ENCODE measurements around the gene MESP1.

MESP1 gene

DNA sequence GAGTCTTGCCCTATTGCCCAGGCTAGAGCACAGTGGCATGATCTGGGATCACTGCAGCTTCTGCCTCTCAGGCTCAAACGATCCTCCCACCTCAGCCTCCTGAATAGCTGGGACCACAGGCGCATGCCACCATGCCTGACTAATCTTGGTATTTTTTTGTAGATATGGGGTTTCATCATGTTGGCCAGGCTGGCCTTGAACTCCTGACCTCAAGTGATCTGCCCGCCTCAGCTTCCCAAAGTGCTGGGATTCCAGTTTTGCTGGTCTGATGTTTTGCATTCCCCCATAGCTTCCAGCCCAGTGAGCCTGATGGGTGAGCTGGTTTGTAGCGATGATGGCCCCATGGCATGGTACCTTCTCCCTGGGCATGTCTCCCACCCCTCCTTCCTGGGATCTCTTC lies 4.7 kb upstream of the MESP1 start:
- no peak for FAIRE-seq

- no peak for FAIRE-seq
Observed at GRCh38 chr15:89754361-89755154, 3.5 kb upstream of the MESP1 start.

DNA sequence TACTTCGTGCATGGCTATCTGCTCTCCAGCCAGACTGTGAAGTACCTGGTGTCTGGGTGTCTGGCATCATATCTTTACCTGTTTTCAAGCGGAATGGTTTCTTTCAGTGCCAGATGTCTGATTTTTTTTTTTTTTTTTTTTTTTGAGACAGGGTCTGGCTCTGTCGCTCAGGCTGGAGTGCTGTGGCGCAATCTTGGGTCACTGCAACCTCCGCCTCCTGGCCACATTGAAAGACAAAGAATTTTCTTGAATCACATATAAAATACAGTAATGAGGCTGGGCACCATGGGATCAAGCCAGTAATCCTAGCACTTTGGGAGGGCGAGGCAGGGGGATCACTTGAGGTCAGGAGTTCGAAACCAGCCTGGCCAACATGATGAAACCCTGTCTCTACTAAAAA lies 2.8 kb upstream of the MESP1 start:
- no peak for FAIRE-seq

- FAIRE-seq = no peak
Observed at GRCh38 chr15:89751748-89752147, 699 bp upstream of the MESP1 start.

- no peak for FAIRE-seq
Observed at GRCh38 chr15:89749951-89750559, 994 bp downstream of the MESP1 start.

- FAIRE-seq = no peak
Observed at GRCh38 chr15:89749526-89749925, 1.5 kb downstream of the MESP1 start.

DNA sequence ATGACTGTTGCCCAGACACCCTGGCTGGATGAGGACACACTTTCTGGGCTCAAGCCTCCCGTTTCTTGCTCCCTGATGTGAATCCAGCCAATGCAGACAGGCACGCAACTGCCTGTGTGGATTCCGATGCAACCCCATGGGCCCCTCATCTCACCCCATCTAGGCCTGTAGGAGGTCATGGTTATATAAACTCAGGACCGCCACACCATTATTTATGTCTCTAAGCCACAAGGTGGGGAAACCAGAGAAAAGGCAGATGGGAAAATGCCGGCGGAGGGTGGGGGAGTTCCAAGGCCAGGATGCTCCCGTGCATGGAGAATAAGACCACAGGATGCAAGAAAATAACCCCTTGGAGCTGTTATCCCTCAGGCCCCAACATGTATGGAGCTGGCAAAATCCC lies 2.0 kb downstream of the MESP1 start:
- FAIRE-seq = no peak

GRCh38 chr15:89747708-89748682 lies 3.1 kb downstream of the MESP1 start:
- no peak for FAIRE-seq

GRCh38 chr15:89746386-89746780 lies 4.7 kb downstream of the MESP1 start:
- no peak for FAIRE-seq

DNA sequence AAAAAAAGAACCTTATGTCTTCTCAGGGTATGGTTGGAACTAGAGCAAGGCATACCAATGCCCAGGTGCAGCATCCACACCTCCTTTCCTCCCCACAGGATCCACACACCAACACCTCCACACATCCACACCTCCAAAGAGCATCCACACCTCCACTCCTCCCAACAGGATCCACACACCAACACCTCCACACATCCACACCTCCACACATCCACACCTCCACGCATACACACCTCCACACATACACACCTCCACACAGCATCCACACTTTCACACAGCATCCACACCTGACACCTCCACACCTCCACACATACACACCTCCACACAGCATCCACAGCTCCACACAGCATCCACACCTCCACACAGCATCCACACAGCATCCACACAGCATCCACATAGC lies 5.3 kb downstream of the MESP1 start:
- FAIRE-seq = no peak

DNA sequence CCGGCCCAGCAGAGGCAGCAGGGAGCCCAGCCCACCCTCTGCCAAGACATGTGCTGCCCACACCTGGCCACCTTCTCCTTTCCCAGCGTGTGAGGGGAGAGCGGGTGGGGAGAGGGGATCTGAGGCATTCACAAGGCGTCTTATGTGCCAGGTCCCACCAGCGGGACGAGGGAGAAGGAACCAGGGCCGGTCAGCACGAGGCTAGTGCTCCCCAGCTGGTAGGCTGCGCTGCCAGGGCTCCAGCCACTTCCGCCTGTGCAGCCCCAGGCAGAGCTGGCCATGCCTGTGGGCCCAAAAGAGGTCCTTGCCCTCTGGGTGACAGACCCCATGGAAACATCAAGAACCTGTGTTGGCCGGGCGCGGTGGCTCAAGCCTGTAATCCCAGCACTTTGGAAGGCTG lies 5.9 kb downstream of the MESP1 start:
- no peak for FAIRE-seq

DNA sequence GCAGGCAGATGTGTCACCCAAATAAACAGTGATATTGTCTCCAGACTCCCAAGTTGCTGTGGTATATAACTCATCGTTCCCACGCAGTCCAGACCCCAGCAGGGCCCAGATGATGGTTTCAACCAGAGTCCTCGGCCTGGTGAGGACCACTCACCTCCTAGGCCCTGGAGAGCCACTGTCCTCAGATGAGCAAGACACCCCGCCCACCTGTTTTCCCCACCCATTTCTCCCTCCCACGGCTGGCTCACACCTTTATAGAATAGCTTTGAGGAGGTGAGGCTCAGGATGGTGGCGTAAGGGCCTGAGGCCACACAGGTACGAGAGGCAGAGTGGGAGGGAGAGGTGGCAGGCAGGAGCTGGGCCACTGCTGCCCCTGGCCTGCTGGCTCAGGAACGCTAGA lies 7.5 kb downstream of the MESP1 start:
- FAIRE-seq = no peak

DNA sequence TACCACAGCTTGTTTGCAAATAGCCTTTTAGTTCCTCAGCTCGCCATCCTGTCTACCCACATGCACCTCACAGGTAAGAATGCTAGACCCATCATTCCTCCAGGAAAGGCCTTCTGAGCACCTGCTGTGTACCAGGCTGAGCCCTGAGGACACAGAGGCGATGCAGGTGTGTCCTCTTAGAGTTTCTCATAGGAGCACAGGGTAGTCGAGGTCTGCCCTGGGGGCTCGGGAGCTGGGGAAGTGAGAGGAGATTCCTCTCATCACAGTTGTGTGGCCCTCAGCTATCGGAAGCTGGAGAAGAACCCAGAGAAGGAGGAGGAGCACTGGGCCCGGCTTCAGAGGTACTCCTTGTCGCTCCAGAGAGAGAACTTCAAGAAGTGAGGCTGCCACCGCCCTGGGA lies 8.0 kb downstream of the MESP1 start:
- FAIRE-seq = no peak

GRCh38 chr15:89740137-89740536 lies 10.9 kb downstream of the MESP1 start:
- FAIRE-seq = peak; percentile 9

- FAIRE-seq = no peak
Observed at GRCh38 chr15:89735773-89736172, 15.3 kb downstream of the MESP1 start.

DNA sequence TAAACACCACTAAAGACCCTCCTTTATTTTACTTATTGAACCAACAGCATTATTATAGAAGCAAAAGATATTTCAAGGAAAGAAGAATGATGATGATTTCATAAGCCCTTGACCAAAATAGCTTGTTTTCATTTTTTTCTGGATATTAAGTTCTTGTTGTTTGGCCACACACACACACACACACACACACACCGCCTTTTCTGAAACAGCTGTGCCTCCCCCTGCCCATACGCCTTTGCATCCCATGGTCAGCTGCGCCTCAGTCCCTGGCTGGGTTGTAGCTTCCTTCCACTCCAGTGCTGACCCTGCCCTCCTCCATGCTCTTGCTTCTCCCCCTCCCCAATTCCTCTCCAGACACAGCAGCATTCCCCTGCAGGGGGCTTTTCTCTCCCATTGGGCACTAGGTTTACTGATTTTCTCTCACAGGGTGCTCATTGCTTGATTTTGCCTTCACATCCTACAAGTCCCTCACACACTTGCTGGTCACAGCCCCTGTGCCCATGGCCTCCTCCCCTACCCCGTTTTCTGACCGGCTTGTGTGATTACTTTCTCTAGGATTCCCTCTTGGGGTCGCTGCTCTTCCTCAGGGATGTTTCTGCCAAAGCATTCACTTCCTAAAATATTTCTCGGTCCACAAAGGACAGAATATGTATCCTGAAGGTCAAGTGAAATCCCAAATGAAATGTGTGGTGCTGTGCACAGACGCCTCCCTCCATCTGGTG lies 18.4 kb downstream of the MESP1 start:
- no peak for FAIRE-seq

GRCh38 chr15:89731275-89731674 lies 19.8 kb downstream of the MESP1 start:
- no peak for FAIRE-seq

GRCh38 chr15:89728254-89728653 lies 22.8 kb downstream of the MESP1 start:
- no peak for FAIRE-seq

GRCh38 chr15:89725064-89725463 lies 26.0 kb downstream of the MESP1 start:
- no peak for FAIRE-seq

DNA sequence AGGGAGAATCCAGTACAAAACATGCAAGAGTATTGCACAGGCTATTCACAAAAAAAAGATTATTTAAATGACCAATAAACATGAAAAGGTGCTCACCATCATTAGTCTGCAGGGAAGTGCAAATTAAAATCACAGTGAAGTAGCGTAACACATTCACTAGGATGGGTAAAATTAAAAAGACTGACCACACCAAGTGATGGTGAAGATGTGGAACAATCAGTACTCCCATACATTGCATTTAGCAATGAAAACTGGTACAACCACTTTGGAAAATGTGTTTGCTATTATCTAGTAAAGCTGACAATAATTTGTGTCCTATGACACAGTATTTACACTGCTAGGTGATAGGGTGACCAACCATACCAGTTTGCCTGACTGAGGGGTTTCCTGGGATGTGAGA lies 26.4 kb downstream of the MESP1 start:
- FAIRE-seq = no peak

- no peak for FAIRE-seq
Observed at GRCh38 chr15:89723031-89723430, 28.0 kb downstream of the MESP1 start.

DNA sequence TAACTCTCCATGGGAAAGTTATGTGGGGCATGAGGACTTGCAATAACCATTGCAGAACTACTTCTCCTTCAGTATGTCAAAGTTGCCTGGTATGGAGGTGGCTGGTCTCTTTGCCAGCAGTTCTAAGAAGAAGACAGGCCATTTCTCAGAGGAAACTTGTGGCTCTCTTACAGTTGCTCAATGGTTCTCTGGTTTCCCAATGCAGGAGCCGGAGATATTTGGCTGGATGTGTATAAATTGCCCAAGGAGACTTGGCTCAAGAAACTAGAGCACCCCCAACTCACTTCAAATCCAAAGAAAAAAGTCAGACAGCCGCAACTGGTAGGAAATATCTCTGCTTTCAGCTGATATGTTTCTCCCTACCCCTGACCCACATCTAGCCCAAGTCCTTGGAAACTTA lies 36.3 kb downstream of the MESP1 start:
- no peak for FAIRE-seq

GRCh38 chr15:89707577-89707976 lies 43.5 kb downstream of the MESP1 start:
- no peak for FAIRE-seq

Data from TTC549 (cell line).